Heart right ventricle (tissue), 16 donors: ENCODE results near the gene KCNS3. TPM values are rescaled to one million over a fixed set of nuclear protein-coding genes. Genes with fewer than 3 reads are reported as not detected.

ENCODE experiments used
- ATAC-seq, 8 donors: fragments of 200-7000 bp; cut with Tn5 transposase; one replicate each; pipeline ENCODE4 v1.9.1; 2020; ENCODE audit warnings: mild to moderate bottlenecking in 8 of 8, moderate library complexity in 8 of 8, moderate number of reproducible peaks in 1 of 8
- DNase-seq, 2 donors: peaks; one replicate each; pipeline ENCODE4 v3.0.0-alpha.2; 2020
- H3K27ac ChIP-seq, 10 donors: fragments of 200-600 bp; sonication (generic) in 2 of 10; one replicate each; pipeline versions ENCODE4 v1.5.0 to v1.8.0; 2020 to 2022; ENCODE audit warnings: mild to moderate bottlenecking in 3 of 10
- H3K27me3 ChIP-seq, 7 donors: fragments of 200-600 bp; one replicate each; pipeline ENCODE4 v1.8.0; 2021 to 2022; ENCODE audit warnings: mild to moderate bottlenecking in 2 of 7
- H3K36me3 ChIP-seq, 9 donors: fragments of 200-600 bp; sonication (generic) in 1 of 9; one replicate each; pipeline versions ENCODE4 v1.5.0 to v1.8.0; 2020 to 2022; ENCODE audit warnings: mild to moderate bottlenecking in 2 of 9
- H3K4me1 ChIP-seq, 9 donors: fragments of 200-600 bp; sonication (generic) in 1 of 9; one replicate each; pipeline versions ENCODE4 v1.5.0 to v1.8.0; 2020 to 2022; ENCODE audit warnings: mild to moderate bottlenecking in 4 of 9
- H3K4me3 ChIP-seq, 10 donors: fragments of 200-600 bp; sonication (generic) in 2 of 10; one replicate each; pipeline versions ENCODE4 v1.5.0 to v1.8.0; 2020 to 2022; ENCODE audit warnings: mild to moderate bottlenecking in 7 of 10, moderate library complexity in 2 of 10
- H3K9me3 ChIP-seq, 11 donors: fragments of 200-600 bp in 10 of 11; sonication (generic) in 2 of 11; one replicate each; pipeline versions ENCODE4 v1.5.0 to v1.8.0; 2013 to 2022; ENCODE audit warnings: mild to moderate bottlenecking in 2 of 11, control low read depth in 1 of 11, moderate library complexity in 1 of 11
- WGBS, 2 donors: extraction: QIAGEN DNeasy Blood & Tissue Kit; methylation state at CpG; one replicate each; pipeline ENCODE4 v1.1.7; 2013; ENCODE audit warnings: inconsistent platforms in 1 of 2; 5-methylcytosine and 5-hydroxymethylcytosine counted together
- intact Hi-C, 10 donors: fragments of 100-400 bp; cut with DNase I; formaldehyde crosslinking; loops; one replicate each; pipeline versions ENCODE4 v1.11.1 to v1.14.2; 2022
- polyA plus RNA-seq, 2 donors: library from polyadenylated mRNA; stranded (reverse); fragments of 200-250 nt; gene quantifications; one replicate each; pipeline ENCODE4 v1.2.3, GENCODE V29; 2013
- total RNA-seq, 10 donors: library from RNA; stranded (reverse); fragmentation: NEBNext Ultra II Directional in 3 of 10; extraction: Animal tissue kit (Norgen Biotek cat#: 25700) in 3 of 10; gene quantifications; one replicate each; pipeline versions ENCODE4 v1.2.1 to v1.2.4, GENCODE V29; 2021 to 2023
- TF ChIP-seq, protein P1 (sequence below), 9 donors: fragments of 200-600 bp; sonication (generic) in 2 of 9; IDR thresholded peaks; one replicate each; pipeline versions ENCODE4 v1.5.0 to v1.8.0; 2021 to 2022; ENCODE audit warnings: antibody characterized with exemption in 9 of 9, mild to moderate bottlenecking in 5 of 9, moderate library complexity in 1 of 9
- donor health status: Arrhythmogenic right ventricular cardiomyopathy.
- donor health status: ischemic (EF 13 %, LVEDD 7.1; RV severe dilation, severe dysfunction).
- donor health status: healthy with polysubstance abuse.
- donor health status: DM: no; HTN: yes; CAD: no.
- donor health status: DM: no; HTN: no; CAD: no.
- donor health status: ischemic (EF 25% LVEDD 6.9; RV normal size, moderate dysfunction).
- donor health status: ischemic (EF 25% LVEDD 5.7; RV mildly dilated, moderate dysfunction).
- donor health status: healthy.
- donor health status: DM: yes; HTN: yes; CAD: no.
- donor health status: Ischemic cardiomyopathy.
- donor health status: ischemic (EF 35%, LVEDD 5.7; RV mildly dilated, moderate dysfunction).
- donor health status: nonischemic (EF 11% LVEDD 7.7; RV severe dilation, severe dysfunction).
- donor health status: DM: yes; HTN: yes; CAD: no.
- donor health status: PGD.
- donor health status: ischemic (EF 29% LVEDD 5.4; RV normal size, mild dysfunction).
- donor health status: nonischemic (EF 23%, LVEDD 6.1; RV moderate dilation, normal function).

Gene KCNS3
- total and polyA plus RNA-seq, 12 donors: 1.5 to 3.8 (median 2.6) TPM

DNA sequence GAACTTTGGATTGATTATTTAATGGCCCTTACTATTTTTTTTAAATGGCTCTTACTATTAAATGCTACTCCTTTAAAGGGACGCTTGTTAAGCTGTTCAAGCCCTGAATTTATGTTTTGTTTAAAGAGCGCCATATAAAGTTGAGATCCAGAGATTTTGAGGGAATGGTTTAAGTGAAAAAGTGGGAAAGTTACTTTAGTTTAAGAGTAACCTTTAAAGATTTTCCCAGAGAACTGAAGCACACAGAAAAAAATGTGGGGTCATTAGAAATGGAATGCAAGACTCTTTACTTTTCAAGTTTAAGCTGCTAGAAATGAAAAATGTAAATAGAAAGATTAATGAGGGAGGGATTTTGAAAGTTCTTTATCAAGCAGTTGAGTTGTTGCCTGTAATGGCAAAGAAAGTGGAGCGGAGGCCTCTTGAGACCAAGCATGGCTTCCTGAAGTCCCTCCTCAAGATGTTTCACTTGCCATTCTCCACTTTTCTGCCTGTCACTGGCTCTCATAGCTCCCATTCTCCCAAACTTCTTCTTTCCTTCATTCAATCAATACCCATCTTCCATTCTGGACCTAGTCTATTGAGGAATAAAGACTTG, 93.2 kb downstream of the KCNS3 start:
- intact Hi-C loops: no loop called here

DNA sequence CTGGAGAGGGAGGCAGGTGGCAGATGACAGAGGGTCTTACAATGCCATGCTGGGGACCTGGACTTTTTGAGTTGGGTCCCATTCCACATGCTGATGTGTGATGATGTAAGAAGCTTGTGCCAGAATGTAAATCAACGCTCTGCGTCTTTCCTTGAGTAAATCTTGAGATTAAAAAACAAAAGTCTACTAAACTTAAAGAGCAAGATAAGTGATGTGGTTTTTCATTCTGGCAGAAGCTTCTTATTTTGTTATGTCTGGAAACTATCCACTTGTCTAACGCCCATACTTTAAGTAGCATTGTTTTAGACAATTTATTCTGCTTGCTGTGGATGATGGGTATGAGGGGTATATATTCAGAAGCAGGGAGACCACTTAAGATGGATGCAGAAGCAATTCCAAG, 94.5 kb downstream of the KCNS3 start:
- 71 to 83% methylated on average over 3 of the region's 3 CpGs for WGBS, 2 donors
- peaks cover 0 to 7% (median 0%) of the 10 kb centered on the region in 7 donors for H3K27me3 ChIP-seq
- no peak overlapping the region for H3K27ac ChIP-seq
- H3K36me3 ChIP-seq: no peaks in the 10 kb centered on the region
- TF ChIP-seq, protein P1, sequence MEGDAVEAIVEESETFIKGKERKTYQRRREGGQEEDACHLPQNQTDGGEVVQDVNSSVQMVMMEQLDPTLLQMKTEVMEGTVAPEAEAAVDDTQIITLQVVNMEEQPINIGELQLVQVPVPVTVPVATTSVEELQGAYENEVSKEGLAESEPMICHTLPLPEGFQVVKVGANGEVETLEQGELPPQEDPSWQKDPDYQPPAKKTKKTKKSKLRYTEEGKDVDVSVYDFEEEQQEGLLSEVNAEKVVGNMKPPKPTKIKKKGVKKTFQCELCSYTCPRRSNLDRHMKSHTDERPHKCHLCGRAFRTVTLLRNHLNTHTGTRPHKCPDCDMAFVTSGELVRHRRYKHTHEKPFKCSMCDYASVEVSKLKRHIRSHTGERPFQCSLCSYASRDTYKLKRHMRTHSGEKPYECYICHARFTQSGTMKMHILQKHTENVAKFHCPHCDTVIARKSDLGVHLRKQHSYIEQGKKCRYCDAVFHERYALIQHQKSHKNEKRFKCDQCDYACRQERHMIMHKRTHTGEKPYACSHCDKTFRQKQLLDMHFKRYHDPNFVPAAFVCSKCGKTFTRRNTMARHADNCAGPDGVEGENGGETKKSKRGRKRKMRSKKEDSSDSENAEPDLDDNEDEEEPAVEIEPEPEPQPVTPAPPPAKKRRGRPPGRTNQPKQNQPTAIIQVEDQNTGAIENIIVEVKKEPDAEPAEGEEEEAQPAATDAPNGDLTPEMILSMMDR (IDR thresholded peaks at IDR 0.05): no peak
- H3K4me3 ChIP-seq: no peak overlapping the region
- no peak for DNase-seq
- peaks cover 0 to 8% (median 0%) of the 10 kb centered on the region in 11 donors for H3K9me3 ChIP-seq
- peaks cover 0 to 14% (median 2%) of the 10 kb centered on the region in 9 donors for H3K4me1 ChIP-seq
- intact Hi-C loops: no loop called here
- no peak for ATAC-seq

More for the DNA sequence above, 93.2 kb downstream of the KCNS3 start:
- Histone ChIP-seq H3K4me3 (no peak overlapping the region), H3K27me3 (peaks cover 0 to 7% (median 0%) of the 10 kb centered on the region in 7 donors), H3K4me1 (peaks cover 0 to 3% (median 0%) of the 10 kb centered on the region in 9 donors), H3K36me3 (no peaks in the 10 kb centered on the region), H3K27ac (no peak overlapping the region), H3K9me3 (peaks cover 0 to 8% (median 0%) of the 10 kb centered on the region in 11 donors)
- DNase-seq (no peak), ATAC-seq (no peak)
- TF ChIP-seq, protein P1 (IDR thresholded peaks at IDR 0.05): no peak
- WGBS, 2 donors: 88 to 93% methylated on average over 3 of the region's 3 CpGs

DNA sequence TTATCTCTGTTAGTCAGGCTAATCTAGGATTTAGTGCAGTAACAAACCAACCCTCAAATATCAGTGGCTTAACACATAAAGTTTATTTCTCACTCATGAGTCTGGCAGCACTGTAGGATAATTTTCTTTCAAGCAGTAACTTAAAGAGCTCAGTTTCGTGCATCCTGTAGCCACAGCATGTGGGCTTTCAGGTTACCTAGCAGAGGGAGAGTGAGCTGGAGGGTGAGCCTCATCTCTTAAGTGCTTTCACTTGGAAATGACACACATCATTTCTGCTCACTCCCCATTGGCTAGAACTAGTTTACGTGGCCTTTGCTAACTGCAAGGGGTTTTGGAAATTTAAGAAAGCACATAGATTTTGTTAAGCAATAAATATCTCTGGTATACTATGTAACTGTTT, 96.9 kb downstream of the KCNS3 start:
- no peak overlapping the region for H3K4me3 ChIP-seq
- ATAC-seq (no peak), DNase-seq (no peak)
- TF ChIP-seq, protein P1 (IDR thresholded peaks at IDR 0.05): no peak
- no peaks in the 10 kb centered on the region for H3K36me3 ChIP-seq
- intact Hi-C loops: no loop called here
- peaks cover 0 to 14% (median 2%) of the 10 kb centered on the region in 9 donors for H3K4me1 ChIP-seq
- H3K27me3 ChIP-seq: no peaks in the 10 kb centered on the region
- H3K9me3 ChIP-seq: peaks cover 0 to 8% (median 0%) of the 10 kb centered on the region in 11 donors
- H3K27ac ChIP-seq: no peak overlapping the region
- WGBS, 2 donors: 87 to 91% methylated on average over 2 of the region's 2 CpGs

DNA sequence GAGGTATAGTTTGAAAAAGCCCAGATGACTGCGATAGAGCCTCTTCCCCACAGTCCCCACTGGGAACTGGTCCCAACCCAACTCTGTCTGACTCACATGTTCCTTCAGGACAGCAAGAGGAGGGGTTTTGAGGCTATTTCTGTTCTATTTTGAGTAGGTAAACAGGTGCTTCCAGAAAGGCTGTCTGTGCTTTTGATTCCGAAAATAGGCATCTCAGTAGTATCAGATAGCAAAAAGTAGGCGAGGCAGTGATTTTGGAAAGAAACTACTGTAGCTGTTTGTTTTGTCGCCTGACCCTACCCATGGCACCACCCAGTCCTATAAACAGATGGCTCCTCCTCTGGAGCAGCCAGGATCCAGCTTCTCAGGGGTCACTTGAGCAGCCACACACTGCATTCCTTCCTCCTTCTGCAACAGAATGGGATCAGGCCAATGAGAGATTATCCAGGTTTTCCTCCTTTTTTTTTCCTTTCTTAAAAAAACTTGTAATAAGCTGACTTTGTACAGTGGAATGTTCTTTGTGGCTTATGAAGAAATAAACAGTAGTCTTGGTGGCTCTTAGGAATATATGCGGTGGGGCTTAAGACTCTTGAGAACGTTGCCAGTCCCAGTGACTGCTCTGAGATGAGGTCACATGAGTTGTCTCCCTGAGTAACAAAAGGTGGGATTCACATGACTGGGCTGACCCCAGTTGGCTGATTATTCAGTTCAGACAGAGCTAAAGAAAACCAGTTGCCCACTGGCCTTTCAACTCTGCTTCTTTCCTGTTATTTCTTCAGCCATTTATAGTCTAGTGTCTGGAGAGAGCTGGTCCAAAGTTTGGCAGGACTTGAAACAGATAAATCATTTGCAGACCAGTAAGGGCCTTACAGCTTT, 98.6 kb downstream of the KCNS3 start:
- intact Hi-C loops: no loop called here
- Histone ChIP-seq H3K27ac (peak overlapping the region in 7 of 10 donors; percentile 3 to 50 (median 26)), H3K9me3 (peaks cover 0 to 8% (median 0%) of the 10 kb centered on the region in 11 donors), H3K4me1 (peaks cover 0 to 14% (median 2%) of the 10 kb centered on the region in 9 donors), H3K36me3 (no peaks in the 10 kb centered on the region), H3K4me3 (no peak overlapping the region), H3K27me3 (no peaks in the 10 kb centered on the region)
- ATAC-seq (peak; percentile 69 to 89 (median 82)), DNase-seq (peak in 1 of 2 donors; percentile 10)
- WGBS, 2 donors: 53 to 62% methylated on average over 6 of the region's 6 CpGs
- TF ChIP-seq, protein P1 (IDR thresholded peaks at IDR 0.05): no peak
